B cell (primary cell): ENCODE data around the gene AGAP1. TPM values are rescaled to one million over a fixed set of nuclear protein-coding genes. Genes with fewer than 3 reads are reported as not detected.

Source experiments
- ATAC-seq: fragments of 200-7000 bp; cut with Tn5 transposase; one replicate; pipeline ENCODE4 v1.10.0; 2021; ENCODE audit warnings: low read depth, mild to moderate bottlenecking, moderate number of reproducible peaks, moderate library complexity
- CTCF ChIA-PET: fragments of 350-600 bp; sonication (Branson Sonifier 250); formaldehyde crosslinking; loops from one replicate; lab custom pipeline; 2021; ENCODE audit warnings: antibody characterized with exemption, inconsistent platforms; lab: Charles Lee
- POLR2A ChIA-PET: fragments of 350-600 bp; sonication (Branson Sonifier 250); formaldehyde crosslinking; loops from one replicate; lab custom pipeline; 2021; ENCODE audit warnings: antibody characterized with exemption; lab: Charles Lee
- DNase-seq: peaks from one replicate; pipeline ENCODE4 v3.0.0; 2013
- H2AFZ ChIP-seq: 2 replicates; pipeline ENCODE4 v1.6.1; 2012; ENCODE audit warnings: mild to moderate bottlenecking, low read depth, low read length; ENCODE audit not compliant: insufficient read depth, poor library complexity, severe bottlenecking
- H3K27ac ChIP-seq, 2 donors: 1 replicate in 1 of 2; 2 replicates in 1 of 2; pipeline ENCODE4 v1.5.1; 2012 to 2013; ENCODE audit warnings: low read length in 2 of 2, mild to moderate bottlenecking in 2 of 2, moderate library complexity in 1 of 2
- H3K27me3 ChIP-seq, 4 experiments: fragments of 200-600 bp in 1 of 4; sonication (generic) in 1 of 4; replicated peaks in 1 of 4; 1 replicate in 2 of 4; 2 replicates in 2 of 4; pipeline versions ENCODE4 v1.6.1 to v1.7.0; 2013 to 2016; ENCODE audit warnings: low read length in 3 of 4, mild to moderate bottlenecking in 2 of 4, mixed read lengths in 1 of 4, moderate library complexity in 1 of 4; ENCODE audit not compliant: insufficient read depth in 4 of 4, control insufficient read depth in 3 of 4; ENCODE audit errors: control extremely low read depth in 1 of 4
- H3K36me3 ChIP-seq, 2 experiments: replicated peaks in 1 of 2; 1 replicate in 1 of 2; 2 replicates in 1 of 2; pipeline versions ENCODE4 v1.6.1 to v1.7.1; 2013; ENCODE audit warnings: low read length in 1 of 2; ENCODE audit not compliant: insufficient read depth in 2 of 2, control insufficient read depth in 1 of 2; ENCODE audit errors: control extremely low read depth in 1 of 2, extremely low read depth in 1 of 2
- H3K4me1 ChIP-seq, 2 donors: fragments of 200-600 bp in 1 of 2; sonication (generic) in 1 of 2; 1 replicate in 1 of 2; 2 replicates in 1 of 2; pipeline versions ENCODE4 v1.5.1 to v1.6.1; 2013 to 2017; ENCODE audit warnings: low read length in 2 of 2; ENCODE audit not compliant: control insufficient read depth in 2 of 2, insufficient read depth in 2 of 2
- H3K4me2 ChIP-seq: replicated peaks from 2 replicates; pipeline ENCODE3; 2012; ENCODE audit warnings: mild to moderate bottlenecking, low read depth, low read length; ENCODE audit not compliant: poor library complexity, severe bottlenecking
- H3K4me3 ChIP-seq, 5 experiments: fragments of 200-600 bp in 1 of 5; sonication (generic) in 1 of 5; 1 replicate in 3 of 5; 2 replicates in 2 of 5; pipeline versions ENCODE4 v1.5.1 to v1.7.0; 2011 to 2016; ENCODE audit warnings: low read length in 4 of 5, mild to moderate bottlenecking in 4 of 5, low read depth in 2 of 5, control low read depth in 1 of 5, moderate library complexity in 1 of 5; ENCODE audit not compliant: insufficient read depth in 1 of 5; ENCODE audit errors: control extremely low read depth in 1 of 5, extremely low read depth in 1 of 5
- H3K79me2 ChIP-seq: fragments of 200-600 bp; sonication (generic); one replicate; pipeline ENCODE4 v1.6.0; 2016; ENCODE audit warnings: low read length; ENCODE audit not compliant: control insufficient read depth, insufficient read depth
- H3K9ac ChIP-seq: fragments of 200-600 bp; sonication (generic); 2 replicates; pipeline ENCODE4 v1.6.1; 2017; ENCODE audit warnings: mild to moderate bottlenecking, low read length, moderate library complexity
- H3K9me3 ChIP-seq, 3 donors: one replicate each; pipeline versions ENCODE4 v1.6.1 to v1.7.1; 2013; ENCODE audit warnings: low read length in 2 of 3; ENCODE audit not compliant: control insufficient read depth in 2 of 3, insufficient read depth in 1 of 3; ENCODE audit errors: control extremely low read depth in 1 of 3
- H4K20me1 ChIP-seq: 2 replicates; pipeline ENCODE4 v1.6.0; 2012; ENCODE audit warnings: mild to moderate bottlenecking, low read length; ENCODE audit not compliant: insufficient read depth, control insufficient read depth, poor library complexity, severe bottlenecking
- H3K27ac Mint-ChIP-seq: one replicate; pipeline ENCODE4 v1.8.0; 2021; ENCODE audit warnings: mixed read lengths
- H3K27me3 Mint-ChIP-seq: one replicate; pipeline ENCODE4 v1.8.0; 2021; ENCODE audit warnings: mixed read lengths
- H3K4me1 Mint-ChIP-seq: one replicate; pipeline ENCODE4 v1.8.0; 2021; ENCODE audit warnings: mixed read lengths
- H3K4me3 Mint-ChIP-seq: one replicate; pipeline ENCODE4 v1.8.0; 2021; ENCODE audit warnings: mixed read lengths
- H3K9me3 Mint-ChIP-seq: one replicate; pipeline ENCODE4 v1.8.0; 2022; ENCODE audit warnings: mixed read lengths; ENCODE audit not compliant: insufficient read depth
- CTCF ChIP-seq: fragments of 200-600 bp; IDR thresholded peaks from one replicate; pipeline ENCODE4 v1.8.0; 2022; ENCODE audit warnings: antibody characterized with exemption, mild to moderate bottlenecking
- EZH2 ChIP-seq: IDR thresholded peaks from 2 replicates; pipeline ENCODE4 v1.6.1; 2012; ENCODE audit warnings: borderline replicate concordance, low read depth, mild to moderate bottlenecking, moderate library complexity, low read length; ENCODE audit not compliant: insufficient read depth, poor library complexity, severe bottlenecking
- WGBS: methylation state at CpG from one replicate; pipeline ENCODE4 v1.1.5; 2013; ENCODE audit warnings: missing lambda C conversion rate; ENCODE audit not compliant: insufficient coverage; 5-methylcytosine and 5-hydroxymethylcytosine counted together
- intact Hi-C: fragments of 100-400 bp; cut with micrococcal nuclease; formaldehyde crosslinking; loops from one replicate; pipeline ENCODE4 v1.10.0; 2022
- polyA plus RNA-seq: library from polyadenylated mRNA; depleted of rRNA; stranded (reverse); fragments of >200 nt; gene quantifications from 2 replicates; pipeline ENCODE4 v1.2.3, GENCODE V29; 2012
- total RNA-seq, 2 donors: library from RNA; stranded (reverse); fragments of 120-200 nt in 1 of 2; gene quantifications; 1 replicate in 1 of 2; 2 replicates in 1 of 2; pipeline versions ENCODE4 v1.2.3 to v1.2.4, GENCODE V29; 2013 to 2022

The AGAP1 gene
- total and polyA plus RNA-seq, 2 donors (not counting 1 experiment from before 2014, with no cell fraction given): 0.01 TPM; not detected in 1

- Histone ChIP-seq H3K27ac (no peak overlapping the region), H3K36me3 (no peaks in the 10 kb centered on the region), H3K79me2 (no peaks in the 10 kb centered on the region), H3K4me2 (no peak overlapping the region), H3K27me3 (no peaks in the 10 kb centered on the region), H4K20me1 (no peaks in the 10 kb centered on the region), H3K9me3 (peaks cover 0 to 8% (median 0%) of the 10 kb centered on the region in 3 donors), H3K9ac (no peak overlapping the region), H3K4me1 (no peaks in the 10 kb centered on the region), H3K4me3 (no peak overlapping the region), H2AFZ (no peak overlapping the region)
- no peak for TF ChIP-seq EZH2
- no peak for TF ChIP-seq CTCF
- Mint-ChIP-seq H3K9me3 (no peaks in the 10 kb centered on the region), H3K27me3 (peaks cover 21% of the 10 kb centered on the region), H3K4me1 (no peaks in the 10 kb centered on the region), H3K27ac (no peak overlapping the region), H3K4me3 (no peak overlapping the region)
- ATAC-seq (no peak), DNase-seq (no peak)
- ChIA-PET CTCF (interaction anchor here (0.6 kb wide), 1 partner anchor 9 kb away, joined by 3 read pairs; no protein-coding TSS in a partner anchor), POLR2A (no interaction called here)
- WGBS: 87% methylated on average over 17 of the region's 17 CpGs
- intact Hi-C loops: no loop called here
Observed at GRCh38 chr2:235949567-235950472, 456.0 kb downstream of the AGAP1 start.

GRCh38 chr2:235950473-235950809 lies 456.6 kb downstream of the AGAP1 start:
- no peak overlapping the region for H3K4me2 ChIP-seq
- POLR2A ChIA-PET: no interaction called here
- ATAC-seq: no peak
- H3K79me2 ChIP-seq: no peaks in the 10 kb centered on the region
- DNase-seq: no peak
- peaks cover 21% of the 10 kb centered on the region for H3K27me3 Mint-ChIP-seq
- H3K36me3 ChIP-seq: no peaks in the 10 kb centered on the region
- intact Hi-C loops: no loop called here
- no peaks in the 10 kb centered on the region for H3K4me1 ChIP-seq
- WGBS: 60% methylated on average over 1 of the region's 3 CpGs
- no peaks in the 10 kb centered on the region for H3K4me1 Mint-ChIP-seq
- no peak overlapping the region for H3K4me3 Mint-ChIP-seq
- no peaks in the 10 kb centered on the region for H3K27me3 ChIP-seq
- CTCF ChIA-PET: interaction anchor here (0.6 kb wide), 1 partner anchor 10 kb away, joined by 3 read pairs; no protein-coding TSS in a partner anchor
- H3K9me3 ChIP-seq: peaks cover 0 to 12% (median 0%) of the 10 kb centered on the region in 3 donors
- H3K9ac ChIP-seq: no peak overlapping the region
- no peak for TF ChIP-seq CTCF
- no peak overlapping the region for H3K4me3 ChIP-seq
- H4K20me1 ChIP-seq: no peaks in the 10 kb centered on the region
- no peak overlapping the region for H3K27ac Mint-ChIP-seq
- no peak overlapping the region for H3K27ac ChIP-seq
- H3K9me3 Mint-ChIP-seq: no peaks in the 10 kb centered on the region
- no peak overlapping the region for H2AFZ ChIP-seq
